NCI-H1048 (cell line): ENCODE data around the gene INTS13.
"Not testable (repeated sequence)": the region's sequence is repeated elsewhere in the genome, so short reads cannot be mapped to it uniquely, and the experiment has no call there.

Source experiments
- DNase-seq: peaks from one replicate; lab custom pipeline; 2025; lab: John Stamatoyannopoulos, UW

The INTS13 gene, protein sequence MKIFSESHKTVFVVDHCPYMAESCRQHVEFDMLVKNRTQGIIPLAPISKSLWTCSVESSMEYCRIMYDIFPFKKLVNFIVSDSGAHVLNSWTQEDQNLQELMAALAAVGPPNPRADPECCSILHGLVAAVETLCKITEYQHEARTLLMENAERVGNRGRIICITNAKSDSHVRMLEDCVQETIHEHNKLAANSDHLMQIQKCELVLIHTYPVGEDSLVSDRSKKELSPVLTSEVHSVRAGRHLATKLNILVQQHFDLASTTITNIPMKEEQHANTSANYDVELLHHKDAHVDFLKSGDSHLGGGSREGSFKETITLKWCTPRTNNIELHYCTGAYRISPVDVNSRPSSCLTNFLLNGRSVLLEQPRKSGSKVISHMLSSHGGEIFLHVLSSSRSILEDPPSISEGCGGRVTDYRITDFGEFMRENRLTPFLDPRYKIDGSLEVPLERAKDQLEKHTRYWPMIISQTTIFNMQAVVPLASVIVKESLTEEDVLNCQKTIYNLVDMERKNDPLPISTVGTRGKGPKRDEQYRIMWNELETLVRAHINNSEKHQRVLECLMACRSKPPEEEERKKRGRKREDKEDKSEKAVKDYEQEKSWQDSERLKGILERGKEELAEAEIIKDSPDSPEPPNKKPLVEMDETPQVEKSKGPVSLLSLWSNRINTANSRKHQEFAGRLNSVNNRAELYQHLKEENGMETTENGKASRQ

GRCh38 chr12:26937863-26938700 is at the start of gene INTS13, which contains the start of gene FGFR1OP2:
Gene INTS13, minus strand, starts transcription at chr12:26937981. Its CDS starts 1,178 bp downstream, at chr12:26936803.
Gene FGFR1OP2, plus strand, starts transcription at chr12:26938470. Its CDS starts 15,689 bp downstream, at chr12:26954159.
- peak; percentile 94 for DNase-seq

DNA sequence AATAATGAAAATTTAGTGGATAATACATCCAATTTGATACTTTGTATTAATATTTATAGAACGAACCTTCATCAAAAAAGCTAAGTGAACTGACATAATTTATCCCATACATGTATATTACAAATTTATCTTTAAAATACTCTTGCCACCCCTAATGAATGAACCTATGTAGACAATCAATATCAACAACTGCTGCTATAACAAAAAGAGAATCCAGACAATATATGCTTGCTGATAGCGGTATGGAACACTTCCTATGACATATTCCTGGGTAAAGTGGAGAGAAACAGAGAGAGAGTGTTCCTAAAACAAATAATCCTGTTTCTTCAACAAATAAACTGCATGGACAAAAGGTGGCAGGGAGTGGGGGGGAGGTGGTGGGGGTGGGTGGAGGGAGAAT is 45.1 kb upstream of the INTS13 start:
- no peak for DNase-seq

DNA sequence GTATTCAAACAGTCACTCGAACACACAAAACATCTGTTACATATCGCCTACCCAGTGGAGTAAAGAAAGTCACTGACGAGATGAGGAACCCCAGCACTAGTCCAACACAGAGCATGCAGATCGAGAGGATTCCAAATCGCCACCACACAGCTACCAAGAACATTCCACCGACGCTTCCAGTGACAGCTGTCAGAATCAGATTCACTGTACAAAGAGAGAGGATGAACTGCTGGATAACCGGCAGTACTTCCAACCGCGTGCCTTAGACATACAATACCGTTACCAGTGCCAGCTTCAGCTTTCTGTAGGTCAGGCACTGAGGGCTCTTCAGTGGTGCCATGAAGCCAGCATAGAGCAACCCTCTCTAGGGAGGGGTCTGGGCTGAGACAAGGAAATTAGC is 42.0 kb upstream of the INTS13 start:
- no peak for DNase-seq

DNA sequence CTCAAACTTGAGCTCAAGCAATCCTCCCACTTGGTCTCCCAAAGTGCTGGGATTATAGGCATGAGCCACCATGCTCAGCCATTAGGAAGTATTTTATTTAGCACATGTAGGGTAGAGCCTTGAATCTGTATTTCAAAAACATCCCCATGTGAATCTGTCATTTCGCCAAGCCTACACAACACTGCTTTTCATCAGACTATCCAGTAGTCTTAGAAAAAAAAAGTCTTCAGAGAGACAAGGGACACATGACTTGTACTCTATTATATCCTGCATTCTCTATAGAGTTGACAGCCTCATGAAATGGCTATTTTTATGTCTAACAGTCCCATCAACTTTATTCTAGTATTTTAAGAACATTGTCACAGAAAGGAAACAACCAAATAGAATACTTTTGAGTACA is 41.0 kb upstream of the INTS13 start:
- no peak for DNase-seq

DNA sequence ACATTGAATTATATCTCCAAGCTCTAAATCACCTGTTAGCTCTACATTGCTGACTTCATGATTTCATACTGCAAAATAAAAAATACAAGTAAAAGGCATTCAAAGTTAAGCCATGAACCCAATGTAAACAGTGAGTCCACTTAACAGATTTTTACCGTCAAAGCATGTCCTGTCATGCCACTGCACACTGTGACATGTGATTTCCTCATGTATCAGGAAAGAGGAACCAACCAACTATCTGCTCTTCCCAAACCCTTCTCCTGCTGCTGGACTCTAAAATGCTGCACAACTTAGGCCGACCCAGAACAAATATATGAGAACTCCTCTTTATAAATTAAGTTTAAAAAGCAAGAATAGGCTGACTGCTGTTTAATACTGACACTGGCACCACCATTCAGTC is 38.9 kb upstream of the INTS13 start:
- DNase-seq: no peak

DNA sequence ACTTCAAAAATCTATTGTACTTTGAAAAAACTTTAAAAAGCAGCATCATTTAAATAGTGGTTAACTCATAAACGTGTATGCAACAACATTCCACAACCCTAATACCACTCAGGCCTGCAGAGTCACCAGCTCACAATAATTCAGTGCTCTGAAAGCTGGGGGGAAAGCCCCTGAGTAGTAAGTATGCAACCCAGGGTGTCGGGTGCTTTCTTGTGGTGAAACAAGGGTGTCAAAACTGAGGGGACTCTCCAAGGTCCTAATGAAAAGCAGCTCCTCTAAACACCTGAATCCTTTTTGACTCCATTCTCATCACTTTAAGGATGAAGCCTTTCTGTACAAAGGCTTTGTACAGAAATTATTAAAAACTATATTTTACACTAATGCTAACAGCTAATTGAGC is 34.2 kb upstream of the INTS13 start:
- DNase-seq: no peak

DNA sequence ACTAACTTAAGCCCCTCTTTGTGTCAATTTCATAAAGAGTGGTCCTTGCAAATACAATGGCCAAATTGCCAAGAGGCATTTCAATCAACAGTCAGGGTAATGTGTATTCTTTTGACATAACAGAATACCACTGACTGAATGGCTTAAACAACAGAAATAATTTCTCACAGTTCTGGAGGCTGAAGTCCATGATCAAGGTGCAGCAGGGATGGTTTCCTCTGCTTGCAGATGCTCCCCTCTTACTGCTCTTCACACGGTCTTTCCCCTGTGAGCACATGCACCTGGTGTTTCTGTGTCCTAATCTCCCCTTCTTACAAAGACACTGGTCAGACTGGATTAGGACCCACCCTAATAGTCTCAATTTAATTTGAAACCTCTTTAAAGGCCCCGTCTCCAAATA is 32.4 kb upstream of the INTS13 start:
- DNase-seq: no peak

GRCh38 chr12:26966842-26967241 is 29.1 kb upstream of the INTS13 start:
- DNase-seq: no peak

DNA sequence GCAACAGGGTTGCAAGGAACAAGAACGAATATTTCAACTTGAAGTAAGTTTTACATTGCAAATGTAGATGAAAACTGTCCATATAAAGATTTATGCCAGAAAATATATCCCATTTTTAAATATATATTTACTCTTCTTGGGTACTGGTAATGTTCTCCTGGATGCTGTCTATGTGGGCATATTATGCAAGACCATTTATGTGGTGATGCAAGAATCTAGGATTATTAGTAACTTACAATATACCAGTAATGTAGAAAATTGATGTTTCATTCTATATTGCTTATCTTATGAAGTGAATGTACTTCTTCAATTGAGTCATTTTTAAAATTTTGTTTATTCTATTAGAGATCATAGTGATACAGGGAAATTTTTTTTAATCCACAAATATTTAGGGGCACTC is 25.6 kb upstream of the INTS13 start:
- no peak for DNase-seq

- DNase-seq: no peak
These were observed 24.0 kb upstream of the INTS13 start for GRCh38 chr12:26961803-26962202.

DNA sequence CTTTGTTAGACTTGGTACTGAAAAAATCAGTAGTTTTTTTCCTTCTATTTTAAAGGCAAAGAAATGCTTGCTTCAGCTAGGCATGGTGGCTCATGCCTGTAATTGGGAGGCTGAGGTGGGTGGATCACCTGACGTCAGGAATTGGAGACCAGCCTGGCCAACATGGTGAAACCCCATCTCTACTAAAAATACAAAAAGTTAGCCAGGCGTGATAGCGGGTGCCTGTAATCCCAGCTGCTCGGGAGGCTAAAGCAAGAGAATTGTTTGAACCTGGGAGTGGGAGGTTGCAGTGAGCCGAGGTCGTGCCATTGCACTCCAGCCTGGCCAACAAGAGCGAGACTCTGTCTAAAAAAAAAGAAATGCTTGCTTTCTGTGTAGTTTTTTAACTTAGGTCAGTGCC is 23.6 kb upstream of the INTS13 start:
- DNase-seq: not testable (repeated sequence)

- DNase-seq: no peak
These were observed 16.2 kb upstream of the INTS13 start for GRCh38 chr12:26954027-26954426.

DNA sequence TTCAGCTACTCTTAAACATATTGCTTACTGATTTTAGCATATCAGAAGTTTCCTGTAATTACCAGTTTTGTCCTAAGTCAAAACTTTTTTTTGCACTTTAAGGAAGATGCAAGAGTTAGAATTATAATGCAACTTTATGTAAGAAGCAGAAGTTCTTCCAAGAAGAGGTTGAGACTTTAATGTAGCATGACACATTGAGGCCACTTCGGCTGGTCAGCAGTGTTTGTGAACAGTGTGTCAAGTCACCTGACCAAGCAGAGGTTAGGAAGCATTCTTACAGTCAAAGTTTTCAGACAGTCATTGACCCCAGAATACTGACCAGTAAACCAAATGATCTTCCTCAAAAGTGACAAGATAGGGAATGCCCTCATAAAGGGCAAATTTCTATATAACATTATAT is 15.7 kb upstream of the INTS13 start:
- DNase-seq: no peak

GRCh38 chr12:26948309-26948708 is 10.5 kb upstream of the INTS13 start:
- no peak for DNase-seq

GRCh38 chr12:26941215-26941594 is 3.4 kb upstream of the INTS13 start:
- DNase-seq: no peak

GRCh38 chr12:26940516-26941214 is 2.9 kb upstream of the INTS13 start:
- no peak for DNase-seq

- DNase-seq: no peak
These were observed 2.2 kb upstream of the INTS13 start for GRCh38 chr12:26939953-26940352.

DNA sequence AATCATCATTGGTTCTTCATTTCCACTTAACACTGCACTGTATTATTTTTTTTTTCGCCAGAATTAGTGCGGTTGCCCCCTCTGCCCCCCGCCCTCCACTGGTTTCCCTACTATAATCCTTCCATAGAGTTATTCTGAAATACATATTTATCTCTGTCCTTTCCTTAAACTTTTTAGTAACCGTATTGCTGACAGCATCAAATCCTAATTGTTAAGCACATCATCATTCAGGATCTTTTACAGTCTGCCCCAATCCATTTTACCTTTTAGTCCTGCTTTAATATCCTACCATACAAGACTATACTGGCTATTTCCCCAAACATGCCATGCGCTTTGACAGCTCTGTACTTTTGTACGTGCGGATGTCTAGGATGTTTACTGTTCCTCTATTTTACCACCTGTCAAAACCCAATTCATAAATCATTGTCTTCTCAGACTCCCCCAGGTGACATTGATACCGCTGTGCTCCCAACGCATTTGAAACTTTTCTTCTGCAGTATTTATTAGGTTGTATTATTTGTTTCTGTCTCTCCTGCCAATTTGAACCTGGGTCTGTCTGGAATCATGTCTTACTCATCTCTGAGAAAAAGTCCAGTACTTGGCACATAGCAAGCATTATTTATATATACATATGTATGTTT is 1.5 kb upstream of the INTS13 start:
- DNase-seq: no peak

GRCh38 chr12:26938701-26939062 is 901 bp upstream of the INTS13 start:
- DNase-seq: no peak

DNA sequence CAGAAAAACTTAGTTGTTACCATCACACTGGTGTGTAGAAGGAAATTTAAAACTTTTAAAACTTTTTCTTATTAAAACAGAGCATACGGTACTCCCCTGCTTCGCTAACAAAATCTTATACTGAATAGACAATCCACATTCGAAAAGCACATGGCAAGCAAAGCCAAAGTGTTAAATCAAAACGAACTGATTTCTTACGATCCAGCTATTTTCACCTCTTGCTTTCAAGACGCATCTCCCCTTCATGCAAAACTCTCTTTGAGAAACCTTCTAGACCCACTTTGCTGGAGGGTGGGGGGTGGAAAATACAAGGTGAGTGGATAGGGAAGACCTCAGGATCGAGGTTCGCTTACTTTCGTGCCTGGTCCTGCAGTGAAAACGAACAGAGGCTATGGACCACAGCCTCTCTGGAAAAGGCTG is 328 bp downstream of the INTS13 start:
- no peak for DNase-seq
